SU-DHL-6 (cell line): ENCODE results near the gene DTHD1.

Experiments used
- EZH2phosphoT487 ChIP-seq: fragments of 200-600 bp; sonication (generic), shearing (Covaris generic); conservative IDR thresholded peaks from 2 replicates; pipeline ENCODE4 v1.6.1; 2018; ENCODE audit warnings: mild to moderate bottlenecking, antibody characterized with exemption, low read length, moderate library complexity, mixed read lengths
- TF ChIP-seq, protein P1 (sequence below): fragments of 200-600 bp; sonication (generic); IDR thresholded peaks from one replicate; pipeline ENCODE4 v1.5.1; 2017; ENCODE audit warnings: antibody characterized with exemption, mild to moderate bottlenecking, low read length, moderate library complexity; ENCODE audit not compliant: insufficient read depth, poor library complexity, severe bottlenecking

DNA sequence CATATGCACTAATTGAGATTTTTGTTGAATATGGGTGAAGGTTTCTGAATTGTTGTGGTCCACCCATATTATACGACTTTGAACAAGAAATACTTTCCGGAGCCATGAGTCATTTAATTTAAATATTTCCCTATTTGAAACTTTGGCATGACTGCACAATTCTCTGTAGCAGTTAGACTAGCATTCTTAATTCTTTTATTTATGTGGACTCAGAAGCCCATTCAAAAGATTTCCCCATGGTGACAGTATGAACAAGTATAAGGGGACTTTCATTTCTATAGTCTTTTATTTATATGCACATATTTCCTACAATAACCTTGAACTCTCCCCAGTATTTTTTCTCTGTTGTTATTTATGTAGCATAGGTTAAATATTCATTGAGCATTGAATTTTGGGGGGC is 72.6 kb downstream of the DTHD1 start:
- TF ChIP-seq, protein P1, sequence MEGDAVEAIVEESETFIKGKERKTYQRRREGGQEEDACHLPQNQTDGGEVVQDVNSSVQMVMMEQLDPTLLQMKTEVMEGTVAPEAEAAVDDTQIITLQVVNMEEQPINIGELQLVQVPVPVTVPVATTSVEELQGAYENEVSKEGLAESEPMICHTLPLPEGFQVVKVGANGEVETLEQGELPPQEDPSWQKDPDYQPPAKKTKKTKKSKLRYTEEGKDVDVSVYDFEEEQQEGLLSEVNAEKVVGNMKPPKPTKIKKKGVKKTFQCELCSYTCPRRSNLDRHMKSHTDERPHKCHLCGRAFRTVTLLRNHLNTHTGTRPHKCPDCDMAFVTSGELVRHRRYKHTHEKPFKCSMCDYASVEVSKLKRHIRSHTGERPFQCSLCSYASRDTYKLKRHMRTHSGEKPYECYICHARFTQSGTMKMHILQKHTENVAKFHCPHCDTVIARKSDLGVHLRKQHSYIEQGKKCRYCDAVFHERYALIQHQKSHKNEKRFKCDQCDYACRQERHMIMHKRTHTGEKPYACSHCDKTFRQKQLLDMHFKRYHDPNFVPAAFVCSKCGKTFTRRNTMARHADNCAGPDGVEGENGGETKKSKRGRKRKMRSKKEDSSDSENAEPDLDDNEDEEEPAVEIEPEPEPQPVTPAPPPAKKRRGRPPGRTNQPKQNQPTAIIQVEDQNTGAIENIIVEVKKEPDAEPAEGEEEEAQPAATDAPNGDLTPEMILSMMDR = no peak
- no peak for TF ChIP-seq EZH2phosphoT487
